ENCODE results near the gene B4GALNT2. TPM values are rescaled to one million over a fixed set of nuclear protein-coding genes. Genes with fewer than 3 reads are reported as not detected.

B4GALNT2 gene
- total RNA-seq, 1 experiment from 2014 or later = not detected

DNA sequence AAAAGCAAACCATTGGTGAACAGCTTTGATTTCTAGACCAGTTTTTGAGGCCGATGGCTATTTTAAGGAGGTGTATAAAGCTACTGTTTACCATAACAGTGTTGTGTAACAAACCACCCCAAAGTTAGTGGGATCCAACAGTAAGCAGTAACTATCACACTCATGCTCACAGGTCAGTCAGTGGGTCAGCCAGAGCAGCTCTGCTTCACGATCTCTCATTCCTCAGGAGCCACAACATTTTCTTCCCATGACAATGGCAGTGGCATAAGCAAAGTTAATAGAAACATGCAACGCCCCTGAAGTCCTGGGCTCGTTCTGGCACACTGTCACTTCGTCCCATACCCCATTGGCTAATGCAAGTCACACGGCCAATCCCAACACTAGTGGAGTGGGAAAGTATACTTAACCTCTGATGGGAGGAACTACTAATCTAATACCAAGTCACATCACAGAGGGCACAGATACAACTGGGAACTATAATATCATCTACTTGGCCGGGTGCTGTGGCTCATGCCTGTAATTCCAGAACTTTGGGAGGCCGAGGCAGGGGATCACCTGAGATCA is 28.0 kb upstream of the B4GALNT2 start:
- H3K4me1 ChIP-seq (ENCODE audit: insufficient read depth, low read length, poor library complexity, severe bottlenecking) = peaks cover 6% of the 10 kb centered on the region
- no peak for DNase-seq (ENCODE audit: low spot score)
- H3K27ac ChIP-seq (ENCODE audit: low read depth, low read length, poor library complexity, severe bottlenecking) = no peak overlapping the region
- BruUV-seq (replicated peaks) = no TSS peak
- no peaks in the 10 kb centered on the region for H3K36me3 ChIP-seq (ENCODE audit: insufficient read depth, low read length, poor library complexity, severe bottlenecking)
- no peak for TF ChIP-seq EZH2 (IDR thresholded peaks at IDR 0.05; ENCODE audit: borderline replicate concordance, low read depth, low read length, poor library complexity, severe bottlenecking)
- TF ChIP-seq, protein P1, sequence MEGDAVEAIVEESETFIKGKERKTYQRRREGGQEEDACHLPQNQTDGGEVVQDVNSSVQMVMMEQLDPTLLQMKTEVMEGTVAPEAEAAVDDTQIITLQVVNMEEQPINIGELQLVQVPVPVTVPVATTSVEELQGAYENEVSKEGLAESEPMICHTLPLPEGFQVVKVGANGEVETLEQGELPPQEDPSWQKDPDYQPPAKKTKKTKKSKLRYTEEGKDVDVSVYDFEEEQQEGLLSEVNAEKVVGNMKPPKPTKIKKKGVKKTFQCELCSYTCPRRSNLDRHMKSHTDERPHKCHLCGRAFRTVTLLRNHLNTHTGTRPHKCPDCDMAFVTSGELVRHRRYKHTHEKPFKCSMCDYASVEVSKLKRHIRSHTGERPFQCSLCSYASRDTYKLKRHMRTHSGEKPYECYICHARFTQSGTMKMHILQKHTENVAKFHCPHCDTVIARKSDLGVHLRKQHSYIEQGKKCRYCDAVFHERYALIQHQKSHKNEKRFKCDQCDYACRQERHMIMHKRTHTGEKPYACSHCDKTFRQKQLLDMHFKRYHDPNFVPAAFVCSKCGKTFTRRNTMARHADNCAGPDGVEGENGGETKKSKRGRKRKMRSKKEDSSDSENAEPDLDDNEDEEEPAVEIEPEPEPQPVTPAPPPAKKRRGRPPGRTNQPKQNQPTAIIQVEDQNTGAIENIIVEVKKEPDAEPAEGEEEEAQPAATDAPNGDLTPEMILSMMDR (conservative IDR thresholded peaks at IDR 0.05; ENCODE audit: low read depth, low read length) = no peak
- ChIA-PET CTCF (no interaction called here), POLR2A (ENCODE audit: low non-redundant PET) (no interaction called here)
- H3K27me3 ChIP-seq (replicated peaks; ENCODE audit: insufficient read depth, low read depth, low read length, poor library complexity) = no peaks in the 10 kb centered on the region
- intact Hi-C loops (cut with micrococcal nuclease; ENCODE audit: unreplicated experiment) = no loop called here
- no peaks in the 10 kb centered on the region for H3K9me3 ChIP-seq (ENCODE audit: low read depth, low read length, poor library complexity, severe bottlenecking)
- no peak overlapping the region for H3K4me3 ChIP-seq (ENCODE audit: low read depth, low read length, poor library complexity, severe bottlenecking)

DNA sequence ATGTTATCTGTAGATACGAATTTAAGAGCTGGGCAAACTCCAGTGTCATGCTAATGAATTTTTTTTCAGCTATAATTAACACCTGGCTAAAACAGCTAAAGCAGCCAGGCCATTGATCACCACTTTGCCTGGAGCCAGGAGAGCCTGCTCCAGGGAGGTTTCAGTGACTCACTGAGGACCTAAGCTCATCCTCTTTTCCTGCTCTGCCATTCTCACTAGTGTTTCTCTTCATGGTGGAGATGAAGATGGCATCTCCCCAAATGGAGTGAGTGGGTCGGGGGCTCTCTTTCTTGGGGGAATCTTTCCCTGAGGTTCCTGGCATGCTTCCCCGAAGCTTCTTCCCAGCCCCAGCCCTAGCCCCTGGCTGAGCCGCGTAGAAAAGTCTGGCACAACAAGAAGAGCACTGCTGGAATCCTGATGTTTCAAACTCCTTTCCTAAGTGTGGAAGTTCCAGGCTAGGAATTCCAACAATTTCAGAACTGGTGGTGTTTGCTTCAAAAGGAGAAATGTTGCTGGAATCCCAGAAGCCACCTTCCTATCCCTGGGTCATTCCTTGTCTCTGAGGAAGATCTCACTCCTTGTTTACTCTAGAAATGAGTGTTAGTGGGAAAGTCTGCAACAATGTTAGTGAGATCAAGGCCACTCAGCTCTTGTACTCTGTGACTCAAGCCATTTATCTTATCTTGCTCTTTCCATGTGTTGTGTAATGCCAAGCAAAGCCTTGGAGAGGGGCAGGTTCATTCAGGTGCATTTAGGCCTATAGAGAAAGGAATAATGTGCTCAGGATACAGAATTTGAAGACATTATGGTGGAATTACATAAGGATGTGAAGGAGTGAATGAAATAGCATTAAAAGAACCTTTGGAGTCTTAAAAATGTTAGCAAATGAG is 26.0 kb upstream of the B4GALNT2 start:
- no peak for DNase-seq (ENCODE audit: low spot score)
- no peak overlapping the region for H3K4me3 ChIP-seq (ENCODE audit: low read depth, low read length, poor library complexity, severe bottlenecking)
- intact Hi-C loops (cut with micrococcal nuclease; ENCODE audit: unreplicated experiment) = no loop called here
- ChIA-PET POLR2A (ENCODE audit: low non-redundant PET) (interaction anchor here (0.6 kb wide), 1 partner anchor 11 kb away, joined by 3 read pairs; no protein-coding TSS in a partner anchor), CTCF (no interaction called here)
- H3K4me1 ChIP-seq (ENCODE audit: insufficient read depth, low read length, poor library complexity, severe bottlenecking) = peaks cover 6% of the 10 kb centered on the region
- no TSS peak for BruUV-seq (replicated peaks)
- H3K36me3 ChIP-seq (ENCODE audit: insufficient read depth, low read length, poor library complexity, severe bottlenecking) = no peaks in the 10 kb centered on the region
- H3K27ac ChIP-seq (ENCODE audit: low read depth, low read length, poor library complexity, severe bottlenecking) = no peak overlapping the region
- no peaks in the 10 kb centered on the region for H3K27me3 ChIP-seq (replicated peaks; ENCODE audit: insufficient read depth, low read depth, low read length, poor library complexity)
- no peaks in the 10 kb centered on the region for H3K9me3 ChIP-seq (ENCODE audit: low read depth, low read length, poor library complexity, severe bottlenecking)
- TF ChIP-seq EZH2 (IDR thresholded peaks at IDR 0.05; ENCODE audit: borderline replicate concordance, low read depth, low read length, poor library complexity, severe bottlenecking) = no peak
- TF ChIP-seq, protein P1 (conservative IDR thresholded peaks at IDR 0.05; ENCODE audit: low read depth, low read length) = no peak

DNA sequence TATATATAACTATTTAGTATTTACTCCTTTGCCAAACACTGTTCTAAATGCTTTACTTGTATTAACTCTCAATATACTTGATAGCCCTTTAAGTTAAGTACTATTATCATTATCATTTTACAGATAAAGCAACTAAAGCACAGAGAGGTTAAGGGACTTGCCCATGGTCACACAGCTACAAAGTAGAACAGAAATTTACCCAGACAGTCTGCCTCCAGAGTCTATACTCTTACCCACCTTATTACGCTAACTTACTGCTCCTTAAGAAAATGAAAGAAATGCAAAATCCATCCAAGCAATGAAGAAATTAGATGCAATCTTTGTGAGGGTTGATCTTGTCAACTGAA is 25.4 kb upstream of the B4GALNT2 start:
- no peak for DNase-seq (ENCODE audit: low spot score)
- ChIA-PET POLR2A (ENCODE audit: low non-redundant PET) (no interaction called here), CTCF (no interaction called here)
- TF ChIP-seq, protein P1 (conservative IDR thresholded peaks at IDR 0.05; ENCODE audit: low read depth, low read length) = no peak
- TF ChIP-seq EZH2 (IDR thresholded peaks at IDR 0.05; ENCODE audit: borderline replicate concordance, low read depth, low read length, poor library complexity, severe bottlenecking) = no peak
- no peak overlapping the region for H3K4me3 ChIP-seq (ENCODE audit: low read depth, low read length, poor library complexity, severe bottlenecking)
- H3K27ac ChIP-seq (ENCODE audit: low read depth, low read length, poor library complexity, severe bottlenecking) = no peak overlapping the region
- intact Hi-C loops (cut with micrococcal nuclease; ENCODE audit: unreplicated experiment) = no loop called here
- BruUV-seq (replicated peaks) = no TSS peak
- H3K9me3 ChIP-seq (ENCODE audit: low read depth, low read length, poor library complexity, severe bottlenecking) = no peaks in the 10 kb centered on the region
- no peaks in the 10 kb centered on the region for H3K36me3 ChIP-seq (ENCODE audit: insufficient read depth, low read length, poor library complexity, severe bottlenecking)
- no peaks in the 10 kb centered on the region for H3K27me3 ChIP-seq (replicated peaks; ENCODE audit: insufficient read depth, low read depth, low read length, poor library complexity)
- H3K4me1 ChIP-seq (ENCODE audit: insufficient read depth, low read length, poor library complexity, severe bottlenecking) = peaks cover 6% of the 10 kb centered on the region
